SH-SY5Y (cell line): ENCODE data around the gene RAB11B.

ENCODE experiments used
- GATA2 ChIP-seq: IDR thresholded peaks from 2 replicates; pipeline ENCODE4 v1.6.1; 2011; ENCODE audit warnings: mild to moderate bottlenecking, low read depth, low read length
- GATA3 ChIP-seq: IDR thresholded peaks from 2 replicates; pipeline ENCODE4 v1.6.1; 2011; ENCODE audit warnings: low read depth, mild to moderate bottlenecking, low read length, moderate library complexity

RAB11B gene

GRCh38 chr19:8367327-8368001, 22.7 kb upstream of the RAB11B start:
- TF ChIP-seq GATA3 (no peak), GATA2 (no peak)

GRCh38 chr19:8370176-8371010, 19.8 kb upstream of the RAB11B start:
- no peak for TF ChIP-seq GATA3
- TF ChIP-seq GATA2 = no peak

GRCh38 chr19:8371011-8371804, 19.0 kb upstream of the RAB11B start:
- TF ChIP-seq GATA3 = no peak
- no peak for TF ChIP-seq GATA2

GRCh38 chr19:8373867-8374813, 16.0 kb upstream of the RAB11B start:
- TF ChIP-seq GATA3 (no peak), GATA2 (no peak)

GRCh38 chr19:8377598-8377997, 12.6 kb upstream of the RAB11B start:
- TF ChIP-seq GATA2 (no peak), GATA3 (no peak)

- no peak for TF ChIP-seq GATA3
- no peak for TF ChIP-seq GATA2
Observed at GRCh38 chr19:8386990-8387389, 3.2 kb upstream of the RAB11B start.

- no peak for TF ChIP-seq GATA3
Observed at GRCh38 chr19:8387688-8388611, 2.2 kb upstream of the RAB11B start.

- TF ChIP-seq GATA2 (no peak), GATA3 (no peak)
Observed at GRCh38 chr19:8388612-8388958, 1.6 kb upstream of the RAB11B start.

- TF ChIP-seq GATA3 (no peak), GATA2 (no peak)
Observed at GRCh38 chr19:8390617-8390981, 439 bp downstream of the RAB11B start.

- no peak for TF ChIP-seq GATA3
- TF ChIP-seq GATA2 = no peak
Observed at GRCh38 chr19:8391198-8392016, 1.2 kb downstream of the RAB11B start.

GRCh38 chr19:8392017-8392591, 1.9 kb downstream of the RAB11B start:
- no peak for TF ChIP-seq GATA2
- TF ChIP-seq GATA3 = no peak
